HG03280 (cell line): ENCODE measurements around the gene ABLIM2.

Experiments used
- ATAC-seq: cut with Tn5 transposase; IDR thresholded peaks from one replicate; pipeline ENCODE4 v1.9.1; 2021; ENCODE audit warnings: mild to moderate bottlenecking, moderate library complexity; ENCODE audit not compliant: unreplicated experiment

The ABLIM2 gene

GRCh38 chr4:8033829-8034528 lies 124.6 kb downstream of the ABLIM2 start:
- no peak for ATAC-seq

GRCh38 chr4:8033067-8033755 lies 125.4 kb downstream of the ABLIM2 start:
- no peak for ATAC-seq

- no peak for ATAC-seq
These were observed 126.2 kb downstream of the ABLIM2 start for GRCh38 chr4:8032381-8032780.

GRCh38 chr4:8030121-8030781 lies 128.4 kb downstream of the ABLIM2 start:
- no peak for ATAC-seq

GRCh38 chr4:8029689-8030088 lies 128.9 kb downstream of the ABLIM2 start:
- no peak for ATAC-seq

GRCh38 chr4:8028884-8029568 lies 129.6 kb downstream of the ABLIM2 start:
- no peak for ATAC-seq

GRCh38 chr4:8028368-8028767 lies 130.2 kb downstream of the ABLIM2 start:
- no peak for ATAC-seq

GRCh38 chr4:8026453-8026852 lies 132.2 kb downstream of the ABLIM2 start:
- no peak for ATAC-seq

GRCh38 chr4:8025668-8026067 lies 132.9 kb downstream of the ABLIM2 start:
- no peak for ATAC-seq

GRCh38 chr4:8024073-8024786 lies 134.4 kb downstream of the ABLIM2 start:
- no peak for ATAC-seq

GRCh38 chr4:8023696-8024033 lies 134.9 kb downstream of the ABLIM2 start:
- no peak for ATAC-seq

- ATAC-seq: no peak
These were observed 135.6 kb downstream of the ABLIM2 start for GRCh38 chr4:8022767-8023695.

- no peak for ATAC-seq
These were observed 136.8 kb downstream of the ABLIM2 start for GRCh38 chr4:8021796-8022195.

GRCh38 chr4:8019396-8020365 lies 138.9 kb downstream of the ABLIM2 start:
- no peak for ATAC-seq

- no peak for ATAC-seq
These were observed 142.1 kb downstream of the ABLIM2 start for GRCh38 chr4:8016527-8016926.

- no peak for ATAC-seq
These were observed 143.1 kb downstream of the ABLIM2 start for GRCh38 chr4:8015512-8015911.

GRCh38 chr4:8013976-8014726 lies 144.5 kb downstream of the ABLIM2 start:
- no peak for ATAC-seq

GRCh38 chr4:8012517-8012916 lies 146.1 kb downstream of the ABLIM2 start:
- ATAC-seq: no peak
